KMS-11 (cell line): ENCODE results near the gene RAB6B.

Experiments
- H2AFZ ChIP-seq: fragments of 200-600 bp; sonication (generic); 2 replicates; pipeline ENCODE4 v1.6.1; 2016; ENCODE audit warnings: antibody characterized with exemption, mixed run types, low read depth
- H3K27ac ChIP-seq: fragments of 200-600 bp; sonication (generic); 2 replicates; pipeline ENCODE4 v1.6.1; 2016; ENCODE audit warnings: mild to moderate bottlenecking, mixed run types
- H3K27me3 ChIP-seq: fragments of 200-600 bp; sonication (generic); 2 replicates; pipeline ENCODE4 v1.6.1; 2017; ENCODE audit warnings: mild to moderate bottlenecking, low read depth, mixed run types, moderate library complexity; ENCODE audit not compliant: insufficient read depth
- H3K36me3 ChIP-seq: fragments of 200-600 bp; sonication (generic); 2 replicates; pipeline ENCODE4 v1.6.1; 2017; ENCODE audit warnings: mild to moderate bottlenecking, mixed run types; ENCODE audit not compliant: insufficient read depth
- H3K4me1 ChIP-seq: fragments of 200-600 bp; sonication (generic); 2 replicates; pipeline ENCODE4 v1.6.1; 2016; ENCODE audit warnings: mild to moderate bottlenecking, low read depth, mixed run types; ENCODE audit not compliant: poor library complexity, severe bottlenecking
- H3K4me2 ChIP-seq: fragments of 200-600 bp; sonication (generic); 2 replicates; pipeline ENCODE4 v1.7.0; 2016; ENCODE audit warnings: mild to moderate bottlenecking, mixed run types
- H3K4me3 ChIP-seq: fragments of 200-600 bp; sonication (generic); IDR thresholded peaks from 2 replicates; pipeline ENCODE4 v1.6.1; 2017; ENCODE audit warnings: low read depth, low read length, mixed read lengths; ENCODE audit not compliant: insufficient read depth
- H3K79me2 ChIP-seq: fragments of 200-600 bp; sonication (generic); 2 replicates; pipeline ENCODE4 v1.6.1; 2016; ENCODE audit warnings: low read depth, mixed run types; ENCODE audit not compliant: insufficient read depth
- H3K9ac ChIP-seq: fragments of 200-600 bp; sonication (generic); 2 replicates; pipeline ENCODE4 v1.6.1; 2016; ENCODE audit warnings: mild to moderate bottlenecking, mixed run types
- H4K20me1 ChIP-seq: fragments of 200-600 bp; sonication (generic); 2 replicates; pipeline ENCODE4 v1.6.1; 2016; ENCODE audit warnings: mild to moderate bottlenecking, mixed run types; ENCODE audit not compliant: insufficient read depth
- TF ChIP-seq, protein P1 (sequence below): fragments of 200-600 bp; sonication (generic); conservative IDR thresholded peaks from 2 replicates; pipeline ENCODE4 v1.6.1; 2017; ENCODE audit warnings: low read depth, mild to moderate bottlenecking, antibody characterized with exemption, low read length, moderate library complexity, mixed read lengths

Gene RAB6B

DNA sequence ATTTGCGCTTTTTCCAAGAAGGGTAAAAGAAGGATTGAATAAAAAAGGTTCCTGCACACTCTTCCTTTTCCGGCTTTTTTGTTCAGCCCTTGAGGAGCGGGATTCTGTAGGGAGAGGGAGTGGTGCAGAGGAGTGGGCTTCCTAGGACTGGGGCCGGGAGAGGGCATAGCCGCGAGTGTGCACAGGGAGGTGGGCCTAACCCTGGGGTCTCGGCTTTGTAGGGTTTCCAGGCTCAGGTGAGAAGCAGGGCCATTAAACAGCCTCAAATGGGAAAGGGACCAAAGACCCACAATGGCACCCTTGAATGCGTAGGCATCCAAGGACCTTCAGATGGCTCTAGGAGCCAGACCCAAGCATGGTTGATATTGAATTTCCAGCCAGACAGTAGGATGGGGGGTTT lies 35.4 kb upstream of the RAB6B start:
- Histone ChIP-seq H3K27ac (no peak overlapping the region), H3K4me3 (no peak overlapping the region), H3K36me3 (no peaks in the 10 kb centered on the region), H3K4me1 (peaks cover 5% of the 10 kb centered on the region), H3K27me3 (no peaks in the 10 kb centered on the region), H3K9ac (no peak overlapping the region), H3K79me2 (no peaks in the 10 kb centered on the region), H3K4me2 (no peak overlapping the region), H4K20me1 (no peaks in the 10 kb centered on the region), H2AFZ (no peak overlapping the region)
- TF ChIP-seq, protein P1, sequence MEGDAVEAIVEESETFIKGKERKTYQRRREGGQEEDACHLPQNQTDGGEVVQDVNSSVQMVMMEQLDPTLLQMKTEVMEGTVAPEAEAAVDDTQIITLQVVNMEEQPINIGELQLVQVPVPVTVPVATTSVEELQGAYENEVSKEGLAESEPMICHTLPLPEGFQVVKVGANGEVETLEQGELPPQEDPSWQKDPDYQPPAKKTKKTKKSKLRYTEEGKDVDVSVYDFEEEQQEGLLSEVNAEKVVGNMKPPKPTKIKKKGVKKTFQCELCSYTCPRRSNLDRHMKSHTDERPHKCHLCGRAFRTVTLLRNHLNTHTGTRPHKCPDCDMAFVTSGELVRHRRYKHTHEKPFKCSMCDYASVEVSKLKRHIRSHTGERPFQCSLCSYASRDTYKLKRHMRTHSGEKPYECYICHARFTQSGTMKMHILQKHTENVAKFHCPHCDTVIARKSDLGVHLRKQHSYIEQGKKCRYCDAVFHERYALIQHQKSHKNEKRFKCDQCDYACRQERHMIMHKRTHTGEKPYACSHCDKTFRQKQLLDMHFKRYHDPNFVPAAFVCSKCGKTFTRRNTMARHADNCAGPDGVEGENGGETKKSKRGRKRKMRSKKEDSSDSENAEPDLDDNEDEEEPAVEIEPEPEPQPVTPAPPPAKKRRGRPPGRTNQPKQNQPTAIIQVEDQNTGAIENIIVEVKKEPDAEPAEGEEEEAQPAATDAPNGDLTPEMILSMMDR, result no peak

DNA sequence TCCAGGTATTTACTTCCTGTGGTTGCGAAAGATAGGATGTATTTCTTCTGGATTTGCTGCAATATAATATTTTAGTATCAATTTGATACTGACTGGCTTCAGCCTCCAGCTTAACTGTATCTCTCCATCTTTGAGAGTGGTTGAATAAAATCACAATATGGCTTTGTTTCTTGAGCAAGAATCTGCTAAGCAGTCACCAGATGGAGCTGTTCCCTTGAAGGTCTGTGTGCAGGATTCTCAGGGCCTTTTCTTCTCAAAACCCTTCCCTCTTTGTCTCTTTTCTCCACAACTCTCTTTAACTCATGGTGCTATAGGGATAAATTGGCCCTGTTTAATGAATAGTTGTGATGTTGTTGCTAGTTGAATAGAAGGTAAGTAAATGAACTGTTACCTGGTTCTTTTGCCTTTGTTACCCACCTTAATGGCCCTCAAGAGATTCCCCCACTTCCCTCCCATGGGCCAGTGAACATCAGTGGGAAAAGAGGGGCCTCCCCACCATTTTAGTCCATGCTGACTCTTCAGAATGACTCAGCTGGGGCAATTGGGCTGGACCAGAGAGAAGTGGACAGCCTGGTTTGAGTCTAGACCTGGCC lies 34.8 kb upstream of the RAB6B start:
- Histone ChIP-seq H3K79me2 (no peaks in the 10 kb centered on the region), H3K27ac (no peak overlapping the region), H3K36me3 (no peaks in the 10 kb centered on the region), H3K4me2 (no peak overlapping the region), H3K4me3 (no peak overlapping the region), H2AFZ (no peak overlapping the region), H3K27me3 (no peaks in the 10 kb centered on the region), H3K4me1 (peaks cover 5% of the 10 kb centered on the region), H4K20me1 (no peaks in the 10 kb centered on the region), H3K9ac (no peak overlapping the region)
- TF ChIP-seq, protein P1, result peak; percentile 79

DNA sequence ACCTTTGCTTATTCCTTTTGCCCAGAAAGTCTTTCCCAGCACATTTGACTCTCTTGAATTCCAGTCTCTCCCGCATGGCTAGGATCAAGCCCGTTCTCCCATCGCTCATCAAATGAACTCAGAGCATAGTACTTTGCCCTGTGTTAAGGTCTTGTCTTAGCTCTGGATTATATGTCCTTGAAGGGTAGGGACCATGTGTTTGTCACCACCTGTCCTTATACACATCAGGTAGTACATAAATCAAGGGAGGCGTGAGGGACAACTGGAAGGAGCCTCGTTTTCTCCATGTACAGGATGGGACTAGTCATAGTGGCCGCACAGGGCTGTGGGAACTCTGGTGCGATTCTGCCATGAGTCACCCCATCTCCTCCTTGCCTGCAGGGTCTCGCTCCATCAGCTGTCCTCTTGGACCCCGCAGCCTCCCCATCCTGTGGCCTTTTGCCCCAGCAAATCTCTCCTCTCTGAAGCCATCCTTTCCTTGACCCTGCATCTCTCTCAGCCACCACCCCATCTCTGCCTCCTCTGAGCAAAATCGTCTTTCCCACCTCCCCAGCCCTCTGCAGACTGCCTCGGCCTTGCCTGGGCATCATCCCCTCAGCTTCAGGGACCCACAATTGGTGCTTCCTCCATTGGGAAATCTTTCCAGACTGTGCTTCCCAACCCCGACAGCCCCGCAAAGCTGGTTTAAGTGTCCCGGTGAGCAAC lies 33.4 kb upstream of the RAB6B start:
- Histone ChIP-seq H3K79me2 (no peaks in the 10 kb centered on the region), H3K4me1 (peaks cover 5% of the 10 kb centered on the region)
- TF ChIP-seq, protein P1, result no peak

DNA sequence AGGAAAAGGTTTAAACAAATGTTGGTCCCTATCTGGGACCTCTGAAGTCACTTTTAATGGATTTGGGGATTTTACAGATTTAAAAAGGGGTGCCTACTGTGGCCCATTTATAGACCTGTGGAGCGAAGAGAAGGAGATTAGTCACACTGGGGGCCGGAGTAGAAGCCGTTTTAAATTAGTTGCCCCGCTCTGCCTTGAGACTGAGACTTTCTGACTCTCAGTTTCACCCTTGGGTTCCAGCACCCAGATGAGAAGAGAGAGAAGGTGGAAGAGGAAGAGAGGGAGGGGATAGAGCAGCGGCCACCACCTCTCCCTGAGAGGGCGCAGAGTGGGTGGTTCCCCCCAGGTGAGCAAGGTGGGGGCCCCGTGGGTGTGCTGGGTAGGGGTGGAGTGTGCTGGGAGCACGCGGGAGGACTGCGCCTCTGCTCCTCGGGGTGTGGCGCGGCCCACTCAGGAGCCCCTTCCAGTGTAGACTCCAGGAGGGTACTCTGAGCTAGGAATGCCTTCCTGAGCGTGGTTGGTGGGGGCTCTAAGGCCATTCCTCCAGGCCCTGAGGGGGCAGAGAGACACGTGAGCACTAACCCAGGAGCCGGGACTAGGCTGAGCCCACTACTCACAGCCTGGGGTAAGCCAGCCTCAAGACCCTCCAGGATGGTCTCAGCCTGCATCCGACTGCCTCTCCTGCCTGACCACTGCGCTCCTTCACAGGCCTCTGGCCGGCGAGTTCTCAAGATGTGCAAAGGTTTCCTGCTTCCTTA lies 32.6 kb upstream of the RAB6B start:
- Histone ChIP-seq H3K4me3 (no peak overlapping the region), H3K4me1 (peaks cover 5% of the 10 kb centered on the region), H3K4me2 (peak overlapping the region; percentile 53; the same call in 1 of the 2 replicates)

More for the DNA sequence above, 33.4 kb upstream of the RAB6B start:
- Histone ChIP-seq H3K4me3 (no peak overlapping the region), H3K4me2 (no peak overlapping the region), H3K36me3 (no peaks in the 10 kb centered on the region), H3K27me3 (no peaks in the 10 kb centered on the region), H4K20me1 (no peaks in the 10 kb centered on the region), H3K9ac (no peak overlapping the region), H3K27ac (no peak overlapping the region), H2AFZ (no peak overlapping the region)

More for the DNA sequence above, 32.6 kb upstream of the RAB6B start:
- no peaks in the 10 kb centered on the region for H3K27me3 ChIP-seq
- H3K9ac ChIP-seq, result no peak overlapping the region
- no peak overlapping the region for H3K27ac ChIP-seq
- no peaks in the 10 kb centered on the region for H3K79me2 ChIP-seq
- H4K20me1 ChIP-seq, result no peaks in the 10 kb centered on the region
- no peaks in the 10 kb centered on the region for H3K36me3 ChIP-seq
- TF ChIP-seq, protein P1, result no peak
- H2AFZ ChIP-seq, result peak overlapping the region; percentile 81; the same call in 1 of the 2 replicates
